LNCAP (cell line): ENCODE results near the gene TMEM198.

Experiments
- TF ChIP-seq, protein P1 (sequence below): fragments of 450-650 bp; IDR thresholded peaks from 2 replicates; pipeline ENCODE4 v1.5.1; 2017; ENCODE audit warnings: mild to moderate bottlenecking

Gene TMEM198

GRCh38 chr2:219545295-219545942 is 1.6 kb downstream of the TMEM198 start:
- TF ChIP-seq, protein P1, sequence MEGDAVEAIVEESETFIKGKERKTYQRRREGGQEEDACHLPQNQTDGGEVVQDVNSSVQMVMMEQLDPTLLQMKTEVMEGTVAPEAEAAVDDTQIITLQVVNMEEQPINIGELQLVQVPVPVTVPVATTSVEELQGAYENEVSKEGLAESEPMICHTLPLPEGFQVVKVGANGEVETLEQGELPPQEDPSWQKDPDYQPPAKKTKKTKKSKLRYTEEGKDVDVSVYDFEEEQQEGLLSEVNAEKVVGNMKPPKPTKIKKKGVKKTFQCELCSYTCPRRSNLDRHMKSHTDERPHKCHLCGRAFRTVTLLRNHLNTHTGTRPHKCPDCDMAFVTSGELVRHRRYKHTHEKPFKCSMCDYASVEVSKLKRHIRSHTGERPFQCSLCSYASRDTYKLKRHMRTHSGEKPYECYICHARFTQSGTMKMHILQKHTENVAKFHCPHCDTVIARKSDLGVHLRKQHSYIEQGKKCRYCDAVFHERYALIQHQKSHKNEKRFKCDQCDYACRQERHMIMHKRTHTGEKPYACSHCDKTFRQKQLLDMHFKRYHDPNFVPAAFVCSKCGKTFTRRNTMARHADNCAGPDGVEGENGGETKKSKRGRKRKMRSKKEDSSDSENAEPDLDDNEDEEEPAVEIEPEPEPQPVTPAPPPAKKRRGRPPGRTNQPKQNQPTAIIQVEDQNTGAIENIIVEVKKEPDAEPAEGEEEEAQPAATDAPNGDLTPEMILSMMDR: no peak

DNA sequence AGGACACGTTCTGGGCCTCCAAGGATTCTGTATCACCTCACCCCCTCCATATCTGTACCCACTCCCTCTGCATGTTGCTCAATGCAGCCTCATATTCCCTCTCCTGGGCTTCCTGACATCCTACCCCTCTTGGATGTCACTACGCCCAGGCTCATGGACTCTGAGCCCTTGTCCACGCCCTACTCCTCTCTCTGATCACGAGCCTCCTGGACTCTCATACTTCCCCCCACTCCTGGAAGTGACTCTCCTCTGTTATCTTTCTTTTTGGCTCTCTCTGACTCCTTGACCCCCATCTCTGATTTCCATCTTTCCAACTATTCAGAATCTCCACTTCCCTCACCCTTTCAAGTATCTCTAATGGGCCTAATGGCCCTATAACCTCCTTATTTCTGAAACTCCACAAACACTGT is 2.1 kb downstream of the TMEM198 start:
- TF ChIP-seq, protein P1: no peak

DNA sequence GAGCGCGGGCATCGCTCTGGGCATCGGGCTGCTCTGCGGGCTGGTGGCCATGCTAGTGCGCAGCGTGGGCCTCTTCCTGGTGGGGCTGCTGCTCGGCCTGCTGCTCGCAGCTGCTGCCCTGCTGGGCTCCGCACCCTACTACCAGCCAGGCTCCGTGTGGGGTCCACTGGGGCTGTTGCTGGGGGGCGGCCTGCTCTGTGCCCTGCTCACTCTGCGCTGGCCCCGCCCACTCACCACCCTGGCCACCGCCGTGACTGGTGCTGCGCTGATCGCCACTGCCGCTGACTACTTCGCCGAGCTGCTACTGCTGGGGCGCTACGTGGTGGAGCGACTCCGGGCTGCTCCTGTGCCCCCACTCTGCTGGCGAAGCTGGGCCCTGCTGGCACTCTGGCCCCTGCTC is 3.8 kb downstream of the TMEM198 start:
- TF ChIP-seq, protein P1: no peak

DNA sequence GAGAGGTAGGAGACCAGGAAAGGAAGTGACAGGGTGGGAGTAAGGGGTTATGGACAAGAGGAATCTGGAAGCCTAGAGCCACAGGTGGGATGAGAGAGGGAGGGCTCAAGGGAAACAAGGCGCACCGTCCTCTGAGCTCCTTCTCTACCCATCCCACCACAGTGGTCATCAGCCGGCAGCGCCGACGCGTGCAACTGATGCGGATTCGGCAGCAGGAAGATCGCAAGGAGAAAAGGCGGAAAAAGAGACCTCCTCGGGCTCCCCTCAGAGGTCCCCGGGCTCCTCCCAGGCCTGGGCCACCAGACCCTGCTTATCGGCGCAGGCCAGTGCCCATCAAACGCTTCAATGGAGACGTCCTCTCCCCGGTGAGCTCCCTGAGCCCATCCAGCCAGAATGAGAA is 5.2 kb downstream of the TMEM198 start:
- TF ChIP-seq, protein P1: no peak

- TF ChIP-seq, protein P1: no peak
Measured at GRCh38 chr2:219549619-219550018, 5.8 kb downstream of the TMEM198 start.

- TF ChIP-seq, protein P1: no peak
Measured at GRCh38 chr2:219551441-219552381, 7.9 kb downstream of the TMEM198 start.

DNA sequence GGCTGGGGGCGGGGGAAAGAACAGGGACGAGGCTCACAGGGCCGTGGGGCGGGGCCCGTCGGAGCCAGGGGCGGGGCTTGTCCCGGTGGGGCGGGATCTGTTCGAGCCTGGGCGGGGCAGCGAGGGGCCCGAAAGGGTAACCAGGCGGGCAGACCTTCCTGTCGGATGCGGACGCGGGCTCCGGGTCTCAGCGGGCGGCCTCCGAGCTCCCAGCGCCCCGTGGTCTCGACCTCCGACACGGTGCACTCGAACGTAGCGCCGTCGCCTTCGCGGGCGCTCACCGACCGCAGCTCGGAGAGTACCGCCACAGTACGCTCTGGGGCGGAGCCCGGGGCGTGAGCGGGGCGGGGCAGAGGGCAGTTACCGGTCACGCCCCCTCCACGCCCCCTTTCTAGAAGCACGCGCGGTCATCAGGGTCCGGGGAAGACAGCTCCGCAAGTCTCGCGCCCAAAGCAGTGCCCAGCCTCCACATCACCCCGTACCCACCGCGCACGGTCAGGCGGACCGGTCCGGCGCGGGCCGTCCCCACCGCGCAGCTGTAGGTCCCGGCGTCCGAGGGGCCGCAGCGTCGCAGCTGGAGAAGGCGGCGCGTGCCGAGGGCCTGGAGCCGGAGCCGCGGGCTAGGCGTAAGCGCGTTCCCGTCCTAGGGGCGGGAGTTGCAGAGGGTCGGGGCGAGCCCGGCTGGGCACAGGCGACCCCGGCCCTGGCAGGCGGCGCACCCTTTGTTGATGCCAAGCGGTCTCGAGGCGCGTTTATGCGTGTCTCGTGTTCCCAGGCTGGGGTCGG is 8.7 kb downstream of the TMEM198 start:
- TF ChIP-seq, protein P1: no peak
